H1 (cell line): ENCODE results near the gene CTDNEP1.

Experiments
- ATF3 ChIP-seq: IDR thresholded peaks from 2 replicates; pipeline ENCODE4 v1.6.1; 2011; ENCODE audit warnings: low read depth, mild to moderate bottlenecking, low read length; ENCODE audit not compliant: insufficient read depth
- CHD7 ChIP-seq: fragments of 300-600 bp; sonication (generic); IDR thresholded peaks from 2 replicates; pipeline ENCODE4 v1.7.1; 2012; ENCODE audit warnings: low read length, moderate library complexity, mild to moderate bottlenecking, inconsistent platforms; ENCODE audit not compliant: insufficient replicate concordance
- CTCF ChIP-seq, 3 experiments: IDR thresholded peaks; 1 replicate in 2 of 3; 2 replicates in 1 of 3; pipeline versions ENCODE4 v1.5.1 to v1.6.1; 2011; ENCODE audit warnings: low read length in 3 of 3, mild to moderate bottlenecking in 3 of 3, inconsistent platforms in 2 of 3, low read depth in 1 of 3, moderate library complexity in 1 of 3; ENCODE audit not compliant: insufficient read depth in 1 of 3; ENCODE audit errors: control extremely low read depth in 1 of 3
- EZH2 ChIP-seq: fragments of 200-600 bp; sonication (generic); IDR thresholded peaks from 2 replicates; pipeline ENCODE4 v1.7.1; 2012; ENCODE audit warnings: low read depth, mild to moderate bottlenecking, moderate library complexity, low read length, inconsistent platforms; ENCODE audit not compliant: severe bottlenecking
- PHF8 ChIP-seq: fragments of 200-600 bp; sonication (generic); conservative IDR thresholded peaks from 2 replicates; pipeline ENCODE4 v1.7.1; 2012; ENCODE audit warnings: low read depth, mild to moderate bottlenecking, inconsistent platforms, low read length, moderate library complexity
- POLR2A ChIP-seq, 2 experiments: IDR thresholded peaks; 1 replicate in 1 of 2; 2 replicates in 1 of 2; pipeline ENCODE4 v1.6.1; 2011; ENCODE audit warnings: low read depth in 2 of 2, low read length in 2 of 2, mild to moderate bottlenecking in 2 of 2; ENCODE audit errors: control extremely low read depth in 1 of 2
- POU5F1 ChIP-seq: IDR thresholded peaks from 2 replicates; pipeline ENCODE4 v1.6.1; 2011; ENCODE audit warnings: low read depth, mild to moderate bottlenecking, low read length, moderate library complexity
- SIX5 ChIP-seq: IDR thresholded peaks from 2 replicates; pipeline ENCODE4 v1.6.1; 2011; ENCODE audit warnings: mild to moderate bottlenecking, low read depth, low read length
- SP2 ChIP-seq: IDR thresholded peaks from 2 replicates; pipeline ENCODE4 v1.6.1; 2012; ENCODE audit warnings: mild to moderate bottlenecking, low read length, inconsistent platforms
- TAF1 ChIP-seq: IDR thresholded peaks from 2 replicates; pipeline ENCODE4 v1.6.1; 2011; ENCODE audit warnings: mild to moderate bottlenecking, low read depth, low read length

- TF ChIP-seq POLR2A (IDR thresholded peaks at IDR 0.05; ENCODE audit: control extremely low read depth in 1 of 2, low read depth in 2 of 2, low read length in 2 of 2): no peak
- TF ChIP-seq CTCF (IDR thresholded peaks at IDR 0.05; ENCODE audit: control extremely low read depth in 1 of 3, insufficient read depth in 1 of 3, low read depth in 1 of 3, low read length in 3 of 3): no peak
- no peak for TF ChIP-seq SIX5
- no peak for TF ChIP-seq SP2
- no peak for TF ChIP-seq ATF3
- TF ChIP-seq TAF1: no peak
- no peak for TF ChIP-seq POU5F1
- no peak for TF ChIP-seq PHF8
- no peak for TF ChIP-seq CHD7
- TF ChIP-seq EZH2: no peak
Observed at GRCh38 chr17:7240375-7240774, 11.2 kb downstream of the CTDNEP1 start.
